HG02798 (cell line): ENCODE results near the gene CFAP57.

Experiments
- ATAC-seq: cut with Tn5 transposase; IDR thresholded peaks from one replicate; pipeline ENCODE4 v1.9.1; 2021; ENCODE audit warnings: mild to moderate bottlenecking; ENCODE audit not compliant: unreplicated experiment, poor library complexity

Gene CFAP57

GRCh38 chr1:43288785-43289706, 116.9 kb downstream of the CFAP57 start:
- no peak for ATAC-seq

DNA sequence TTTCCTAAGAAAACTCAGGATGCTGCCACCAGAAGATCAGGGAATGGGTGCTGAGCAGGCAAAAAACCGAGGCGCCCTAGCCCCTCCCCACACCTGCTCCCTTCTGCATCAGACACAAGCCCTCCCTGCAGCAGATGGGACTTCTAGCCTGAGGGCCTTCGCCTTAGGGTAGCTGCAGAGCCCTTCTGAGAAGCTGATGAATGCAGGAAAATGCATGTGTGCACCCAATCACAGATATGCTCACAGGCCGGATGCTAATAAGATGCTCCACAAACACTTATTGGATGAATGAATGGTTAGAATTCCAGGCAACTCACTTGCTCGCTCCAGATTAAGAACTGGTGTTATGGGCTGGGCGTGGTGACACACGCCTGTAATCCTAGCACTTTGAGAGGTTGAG, 120.1 kb downstream of the CFAP57 start:
- no peak for ATAC-seq

- no peak for ATAC-seq
These were observed 120.5 kb downstream of the CFAP57 start for GRCh38 chr1:43292679-43293078.

GRCh38 chr1:43293176-43293575, 121.0 kb downstream of the CFAP57 start:
- ATAC-seq, result no peak

DNA sequence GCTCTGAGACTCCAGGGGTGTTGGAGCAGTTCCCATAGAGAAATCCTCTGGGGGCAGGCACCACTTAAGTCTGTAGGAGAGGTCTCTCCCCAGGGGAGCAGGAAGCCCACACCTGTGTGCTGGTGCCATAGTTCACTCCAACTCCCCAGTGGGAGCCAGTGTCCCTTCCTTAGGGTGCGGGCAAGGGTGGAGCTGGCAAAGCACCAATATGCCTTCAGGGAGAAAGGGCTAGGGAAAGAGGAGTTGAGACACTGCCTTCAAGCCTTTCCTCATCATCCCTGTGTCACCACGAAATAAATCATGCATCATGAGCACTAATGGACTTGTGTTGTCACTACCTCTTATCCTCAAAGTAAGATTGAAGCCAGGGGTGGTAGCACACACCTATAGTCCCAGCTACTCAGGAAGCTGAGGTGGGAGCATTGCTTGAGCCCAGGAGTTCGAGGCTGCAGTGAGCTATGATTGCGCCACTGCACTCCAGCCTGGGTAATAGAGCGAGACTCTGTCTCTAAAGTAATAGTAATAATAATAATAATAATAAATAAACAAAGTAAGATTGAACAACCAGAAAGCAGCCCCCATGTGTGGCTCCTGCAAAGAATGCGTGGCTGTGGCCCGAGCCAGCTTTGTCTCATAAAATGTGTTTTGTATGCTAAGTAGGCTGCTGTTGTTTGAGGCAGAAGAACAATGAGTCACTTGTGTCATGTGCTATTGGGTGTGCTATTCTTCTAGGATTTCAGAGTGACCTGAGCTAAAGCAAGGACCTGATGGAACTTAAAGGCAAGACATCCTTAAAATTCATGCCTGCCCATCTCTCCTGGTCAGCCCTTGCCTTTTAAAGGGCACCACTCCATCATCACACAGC, 122.0 kb downstream of the CFAP57 start:
- no peak for ATAC-seq

DNA sequence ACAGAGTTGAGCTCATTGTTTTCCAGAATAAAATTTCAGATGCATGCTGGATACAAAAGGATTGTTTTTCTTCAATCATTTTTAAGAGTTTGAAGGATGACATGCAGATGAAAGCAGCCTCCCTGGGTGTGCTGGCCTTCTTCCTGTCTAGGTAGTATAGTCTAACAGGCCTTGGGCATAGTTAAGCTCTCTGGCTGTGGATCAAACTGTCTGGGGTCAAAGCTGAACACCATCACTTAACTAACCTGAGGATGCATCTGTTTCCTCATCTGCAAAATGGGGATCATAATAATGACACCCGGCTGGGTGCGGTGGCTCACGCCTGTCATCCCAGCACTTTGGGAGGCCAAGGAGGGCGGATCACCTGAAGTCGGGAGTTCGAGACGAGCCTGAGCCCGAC, 122.6 kb downstream of the CFAP57 start:
- ATAC-seq, result no peak

- ATAC-seq, result no peak
These were observed 124.1 kb downstream of the CFAP57 start for GRCh38 chr1:43296207-43296606.

DNA sequence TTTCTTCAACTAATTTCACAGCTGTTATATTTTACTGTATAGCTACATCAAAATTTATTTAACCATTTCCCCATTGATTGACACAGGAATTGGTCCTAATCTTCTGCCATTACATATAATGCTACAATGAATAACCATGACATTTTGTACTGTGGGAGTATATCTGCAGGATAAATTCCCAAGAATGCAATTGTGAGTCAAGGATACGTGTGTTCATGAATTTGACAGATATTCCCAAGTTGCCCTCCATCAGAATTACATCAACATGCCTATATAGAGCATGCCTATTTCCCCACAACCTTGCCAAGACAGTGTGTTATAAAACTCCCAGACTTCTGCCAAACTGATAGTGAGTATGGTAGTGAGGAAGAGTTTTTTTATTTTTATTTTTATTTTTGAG, 125.9 kb downstream of the CFAP57 start:
- ATAC-seq, result no peak

- no peak for ATAC-seq
These were observed 127.0 kb downstream of the CFAP57 start for GRCh38 chr1:43299101-43299500.

GRCh38 chr1:43300378-43301094, 128.4 kb downstream of the CFAP57 start, which contains the start of gene TIE1:
TIE1 (plus strand) TSS chr1:43300982; CDS start chr1:43301072, 90 bp downstream.
- no peak for ATAC-seq

DNA sequence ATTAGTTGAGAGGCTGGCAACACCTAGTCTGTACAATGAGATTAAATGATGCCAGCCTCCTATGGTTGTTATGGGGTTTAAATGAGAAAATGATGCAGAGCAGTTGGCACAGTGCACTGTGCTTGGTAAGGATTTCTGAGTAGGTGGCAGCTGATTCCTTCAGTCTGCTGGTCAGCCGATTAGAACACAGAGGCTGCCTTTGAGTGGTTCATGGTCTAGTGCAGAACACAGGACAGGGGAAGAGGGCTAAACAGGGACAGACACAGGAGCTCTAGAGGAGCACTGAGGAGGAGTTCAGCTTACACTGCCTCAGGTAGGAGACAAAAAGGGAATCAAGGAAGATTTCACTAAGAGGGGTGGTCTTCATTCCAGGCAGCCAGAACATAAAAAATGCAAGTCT, 130.1 kb downstream of the CFAP57 start:
- no peak for ATAC-seq

- ATAC-seq, result no peak
These were observed 130.8 kb downstream of the CFAP57 start for GRCh38 chr1:43302721-43303470.

DNA sequence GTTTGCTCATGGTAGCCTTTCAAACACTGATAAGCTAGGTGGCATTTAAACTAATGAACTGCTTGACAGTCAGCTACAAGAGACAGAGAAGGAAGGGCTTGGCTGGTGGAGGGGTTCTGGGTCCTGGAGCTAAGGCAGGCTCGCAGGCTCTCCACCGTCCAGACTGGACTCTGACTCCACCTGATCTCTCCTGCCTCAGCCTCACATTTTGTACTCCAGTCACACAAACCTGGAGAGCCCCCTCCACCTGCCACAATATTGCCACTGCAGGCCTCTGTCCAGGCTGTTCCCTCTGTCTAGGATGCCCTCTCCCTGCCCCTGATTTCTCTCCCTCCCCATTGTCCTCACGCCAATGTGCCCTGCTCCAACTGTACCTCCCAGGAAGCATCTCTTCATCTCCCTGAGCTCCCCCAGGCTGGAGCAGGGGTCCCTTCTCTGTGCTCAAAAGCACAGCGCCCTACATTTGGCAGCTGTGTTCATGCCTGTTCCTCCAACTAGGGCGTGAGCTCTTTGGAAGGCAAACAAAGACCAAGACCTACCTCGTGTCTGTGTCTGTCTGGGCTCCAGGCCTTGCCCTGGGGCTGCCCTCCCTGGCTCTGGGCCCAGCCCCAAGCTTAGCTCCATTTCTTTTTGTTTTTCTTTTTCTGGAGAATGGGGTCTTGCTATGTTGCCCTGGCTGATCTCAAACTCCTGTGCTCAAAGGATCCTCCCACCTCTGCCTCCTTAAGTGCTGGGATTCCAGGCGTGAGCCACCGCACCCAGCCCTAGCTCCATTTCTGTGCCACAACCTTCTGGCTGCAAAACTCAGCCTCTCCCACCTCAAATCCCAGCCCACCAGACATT, 131.6 kb downstream of the CFAP57 start:
- ATAC-seq, result no peak
